Measurements from ENCODE around the gene ZNF512.

ZNF512 gene

DNA sequence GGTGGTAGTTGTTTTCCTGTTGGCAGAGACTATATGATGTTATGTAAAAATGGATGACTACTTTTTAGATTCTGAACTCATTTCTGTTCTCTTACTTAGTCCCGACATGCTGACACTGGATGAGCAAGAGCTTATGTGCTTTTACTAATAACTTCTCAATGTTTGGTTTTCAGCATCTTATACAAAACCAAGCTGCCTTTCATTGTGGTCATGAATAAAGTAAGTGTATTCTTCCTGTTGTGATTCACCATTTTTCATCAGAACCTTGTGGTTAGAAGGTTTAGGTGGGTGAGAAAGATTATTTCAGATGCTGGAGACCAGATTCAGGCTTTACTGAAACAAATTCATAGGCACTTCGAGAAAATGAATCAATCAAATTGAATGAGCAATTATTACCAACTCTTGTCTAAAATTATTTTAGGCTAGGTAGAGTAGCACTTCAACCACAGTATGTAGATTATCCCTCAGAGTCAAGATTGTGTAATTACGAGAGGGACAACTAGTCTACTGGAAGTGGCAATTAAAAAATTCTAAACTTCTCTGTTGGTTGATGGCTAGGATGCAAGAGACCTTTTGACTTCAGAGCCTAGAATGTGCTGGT is 55.3 kb downstream of the ZNF512 start:
- DNase-seq (ENCODE audit: low read depth) = no peak

DNA sequence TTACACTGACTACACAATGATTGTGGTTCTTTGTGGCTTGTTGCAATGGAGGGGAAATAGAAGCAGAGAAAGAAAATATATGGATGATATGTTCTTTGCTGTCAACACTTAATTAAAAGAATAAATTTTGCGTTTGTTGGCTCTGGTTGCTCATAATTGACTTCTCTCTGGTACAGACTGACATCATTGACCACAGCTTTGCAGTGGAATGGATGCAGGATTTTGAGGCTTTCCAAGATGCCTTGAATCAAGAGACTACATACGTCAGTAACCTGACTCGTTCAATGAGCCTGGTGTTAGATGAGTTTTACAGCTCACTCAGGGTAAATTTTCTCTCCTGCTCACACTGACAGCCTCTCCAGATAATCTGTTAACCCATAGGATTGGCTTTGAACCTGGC is 55.9 kb downstream of the ZNF512 start:
- DNase-seq (ENCODE audit: low read depth) = no peak

DNA sequence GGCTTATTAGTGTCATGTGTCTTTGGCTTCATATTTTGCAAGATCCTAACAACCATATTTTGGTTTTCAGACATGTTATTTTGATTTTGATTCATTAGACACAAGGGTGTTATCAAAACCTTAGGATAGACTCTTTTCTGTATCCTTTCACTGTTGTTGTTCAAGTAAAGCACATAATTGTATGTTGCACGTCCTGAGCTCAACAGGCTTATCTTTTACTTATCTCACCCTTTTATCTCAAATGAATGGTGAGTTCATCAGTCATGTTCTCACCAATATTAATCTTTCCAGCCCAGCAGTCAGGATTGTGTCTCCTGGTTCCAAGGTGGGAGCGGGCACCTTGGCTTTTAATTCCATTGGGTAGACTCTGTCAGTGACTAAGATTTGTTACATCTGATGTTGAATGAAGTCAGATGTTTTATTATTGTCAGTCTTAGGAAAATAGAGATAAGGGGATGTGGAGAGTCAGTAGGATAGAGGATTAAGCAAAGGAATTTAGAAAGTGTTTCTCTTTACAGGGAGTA is 57.9 kb downstream of the ZNF512 start:
- no peak for DNase-seq (ENCODE audit: low read depth)

DNA sequence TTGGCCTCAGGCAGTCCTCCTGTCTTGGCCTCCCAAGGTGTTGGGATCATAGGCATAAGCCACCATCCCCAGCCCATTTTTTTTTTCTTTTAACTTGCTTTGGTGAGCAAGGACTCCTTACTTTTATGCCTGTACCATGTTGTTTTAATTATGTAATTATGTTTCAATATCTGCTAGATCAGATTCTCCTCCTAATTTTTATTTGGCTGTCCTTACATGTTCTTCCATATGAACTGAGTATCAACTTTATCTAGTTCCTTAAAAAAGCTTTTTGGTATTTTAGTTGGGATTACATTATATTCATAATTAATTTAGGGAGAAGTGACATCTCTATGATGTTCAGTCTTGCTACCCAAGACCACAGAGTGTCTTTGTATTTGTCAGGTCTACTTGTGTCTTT is 62.4 kb downstream of the ZNF512 start:
- no peak for DNase-seq (ENCODE audit: low read depth)

DNA sequence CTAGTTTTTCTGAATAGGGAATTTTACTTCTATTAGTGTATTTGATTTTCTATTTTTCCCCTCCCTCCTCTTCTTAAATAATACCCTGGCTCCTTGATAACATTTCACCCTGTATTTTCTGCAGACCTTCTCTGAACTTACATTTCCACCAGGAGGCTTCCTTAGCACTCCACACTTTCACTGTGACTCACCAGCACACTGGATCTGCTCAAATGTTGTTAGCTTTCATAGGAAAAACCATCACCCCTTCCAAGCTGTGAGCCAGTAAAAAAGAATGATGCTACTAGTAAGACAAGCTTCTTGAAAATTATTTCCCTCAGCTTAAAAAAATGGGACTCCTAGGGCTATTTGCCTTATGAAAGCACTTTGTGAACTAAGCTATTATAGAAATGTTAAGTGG is 64.4 kb downstream of the ZNF512 start:
- no peak for DNase-seq (ENCODE audit: low read depth)

DNA sequence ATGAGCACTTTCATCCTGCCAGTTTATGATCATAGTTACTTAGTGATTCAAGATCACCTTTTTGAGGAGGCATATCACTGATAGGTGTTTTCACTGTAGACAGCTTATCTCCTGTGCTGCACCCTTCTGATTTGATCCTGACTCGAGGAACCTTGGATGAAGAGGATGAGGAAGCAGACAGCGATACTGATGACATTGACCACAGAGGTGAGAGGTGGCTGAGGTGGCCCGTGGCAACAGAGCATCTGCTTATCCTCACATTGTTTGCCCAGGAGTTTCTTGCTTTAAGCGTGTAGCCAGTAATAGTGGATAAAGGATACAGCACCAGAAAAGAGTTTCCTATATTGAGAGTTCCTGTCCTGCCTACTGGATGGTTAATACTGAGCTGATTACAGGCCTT is 64.9 kb downstream of the ZNF512 start:
- no peak for DNase-seq (ENCODE audit: low read depth)

DNA sequence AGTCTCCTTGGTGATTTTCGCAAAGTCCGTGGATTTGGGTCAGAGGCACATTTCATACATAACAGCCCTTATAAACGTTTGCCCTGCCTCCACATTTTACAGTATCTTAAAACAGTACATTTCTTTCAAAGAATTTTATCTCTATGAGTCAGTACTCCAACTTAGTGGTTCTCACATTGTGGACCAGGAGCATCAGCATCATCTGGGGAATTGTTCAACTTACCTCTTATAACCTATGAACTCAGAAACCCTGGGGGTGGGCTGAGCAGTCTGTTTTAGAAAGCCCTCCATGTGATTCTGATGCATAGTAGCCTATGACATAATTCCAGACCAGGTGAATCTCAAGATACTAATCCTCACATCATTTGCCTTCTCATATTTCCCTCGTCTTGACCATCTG is 68.2 kb downstream of the ZNF512 start:
- no peak for DNase-seq (ENCODE audit: low read depth)

DNA sequence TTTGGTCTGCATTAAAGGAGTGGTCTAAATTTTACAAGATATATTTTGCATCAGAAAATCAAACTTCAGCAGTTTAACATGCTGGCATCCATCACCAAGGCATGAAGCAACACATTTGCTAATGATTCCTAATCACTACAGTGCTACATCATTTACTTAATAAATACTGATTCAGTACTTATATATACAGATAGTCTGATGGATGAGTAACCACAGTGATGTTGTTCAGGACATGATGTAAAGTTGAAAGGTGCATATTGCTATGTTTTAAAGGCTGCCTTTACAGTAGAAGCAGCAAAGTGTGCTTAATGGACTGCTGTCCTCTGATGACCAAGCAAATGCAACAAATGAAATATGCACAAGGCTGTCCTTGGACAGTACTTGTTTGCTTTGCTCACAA is 69.5 kb downstream of the ZNF512 start:
- no peak for DNase-seq (ENCODE audit: low read depth)

DNA sequence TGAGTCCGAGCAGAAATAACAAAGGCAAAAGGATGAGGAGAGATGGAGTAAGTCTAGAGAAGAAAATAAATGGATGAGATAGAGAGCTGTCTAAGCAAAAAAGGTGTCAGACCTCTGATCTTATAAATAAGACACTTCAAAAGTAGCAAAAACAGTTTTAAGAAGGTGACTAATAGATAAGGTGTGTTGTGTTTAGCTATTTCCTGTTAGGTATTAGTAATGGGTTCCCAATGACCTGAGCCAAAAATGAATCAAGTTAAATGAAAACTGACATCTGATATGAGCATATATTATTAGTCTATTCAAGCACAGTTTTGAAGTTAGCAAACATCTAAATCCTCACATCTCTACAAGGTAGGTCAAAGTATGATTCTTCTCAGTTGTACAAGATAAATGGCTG is 69.9 kb downstream of the ZNF512 start:
- DNase-seq (ENCODE audit: low read depth) = no peak

DNA sequence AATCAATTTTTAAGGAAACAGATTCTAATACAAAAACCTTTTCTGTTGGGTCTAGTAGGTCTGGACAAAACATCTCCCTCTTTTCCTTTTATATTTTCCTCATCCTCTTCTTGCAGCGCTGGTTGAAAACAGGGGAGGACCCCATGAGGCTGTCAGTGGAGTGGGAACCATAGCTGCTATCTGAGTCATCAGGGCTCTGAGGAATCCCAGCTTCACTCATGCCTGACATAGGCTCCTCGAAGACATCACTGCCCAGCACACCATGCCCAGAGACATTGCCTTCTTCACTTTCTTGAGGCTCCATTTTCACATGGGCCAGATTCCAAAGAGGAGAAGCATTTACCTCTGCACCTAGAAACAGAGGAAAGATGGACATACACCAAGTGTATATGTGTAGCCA is 70.6 kb downstream of the ZNF512 start:
- DNase-seq (ENCODE audit: low read depth) = no peak

DNA sequence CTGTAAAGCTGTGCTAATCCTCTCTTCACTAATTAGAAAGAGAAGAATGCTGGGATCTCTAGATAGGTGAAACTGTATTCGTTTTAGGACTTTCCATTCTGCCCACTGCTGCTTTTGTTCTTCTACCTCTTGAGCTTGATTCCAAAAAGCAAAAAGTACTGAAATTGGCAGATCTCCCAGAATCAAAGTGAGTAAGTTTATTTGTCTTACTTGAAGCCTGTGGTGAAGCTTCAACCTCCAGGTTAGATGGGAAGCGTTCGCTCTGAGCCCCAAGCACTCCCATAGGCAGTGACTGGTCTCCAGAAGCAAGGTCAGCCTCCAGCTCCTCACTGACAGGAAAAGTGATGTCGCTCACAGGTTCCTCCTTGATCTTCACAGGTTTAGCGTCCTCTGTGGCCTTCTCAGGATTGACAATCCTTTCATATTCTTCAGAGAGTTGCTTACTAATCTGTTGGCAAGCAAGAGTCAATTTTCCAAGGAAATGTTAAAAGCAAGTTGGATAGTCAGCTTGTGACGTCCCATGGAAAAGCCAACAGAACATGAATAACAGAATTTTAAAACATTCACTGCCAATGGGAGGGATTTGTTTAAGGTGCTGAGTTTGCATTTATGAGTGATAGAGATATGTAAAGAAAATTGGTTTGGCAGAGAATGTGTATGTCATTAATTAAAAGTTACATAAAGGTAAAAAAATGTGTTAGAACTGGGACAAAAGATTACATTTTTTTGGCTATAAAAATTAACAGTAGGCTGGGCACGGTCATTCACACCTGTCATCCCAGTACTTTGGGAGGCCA is 72.5 kb downstream of the ZNF512 start:
- DNase-seq (ENCODE audit: low read depth) = no peak

DNA sequence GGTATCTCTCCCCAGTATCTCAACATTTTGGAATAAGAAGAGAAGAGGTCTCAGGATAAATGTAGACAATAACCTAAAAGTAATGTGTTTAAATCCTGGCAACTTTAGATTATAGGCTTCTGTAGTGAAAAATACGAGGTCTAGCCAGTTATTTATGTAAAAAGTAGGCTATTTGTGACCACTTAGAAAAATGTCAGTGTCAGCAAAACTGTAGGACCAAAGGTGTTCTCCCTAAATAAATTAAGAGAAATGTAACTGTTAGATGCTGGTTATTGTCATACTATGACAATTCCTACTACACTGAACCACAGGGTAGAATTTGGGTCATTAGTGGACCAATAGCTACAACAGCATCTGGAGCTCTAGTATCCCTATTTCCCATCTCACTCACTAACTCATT is 78.5 kb downstream of the ZNF512 start:
- DNase-seq (ENCODE audit: low read depth) = no peak

DNA sequence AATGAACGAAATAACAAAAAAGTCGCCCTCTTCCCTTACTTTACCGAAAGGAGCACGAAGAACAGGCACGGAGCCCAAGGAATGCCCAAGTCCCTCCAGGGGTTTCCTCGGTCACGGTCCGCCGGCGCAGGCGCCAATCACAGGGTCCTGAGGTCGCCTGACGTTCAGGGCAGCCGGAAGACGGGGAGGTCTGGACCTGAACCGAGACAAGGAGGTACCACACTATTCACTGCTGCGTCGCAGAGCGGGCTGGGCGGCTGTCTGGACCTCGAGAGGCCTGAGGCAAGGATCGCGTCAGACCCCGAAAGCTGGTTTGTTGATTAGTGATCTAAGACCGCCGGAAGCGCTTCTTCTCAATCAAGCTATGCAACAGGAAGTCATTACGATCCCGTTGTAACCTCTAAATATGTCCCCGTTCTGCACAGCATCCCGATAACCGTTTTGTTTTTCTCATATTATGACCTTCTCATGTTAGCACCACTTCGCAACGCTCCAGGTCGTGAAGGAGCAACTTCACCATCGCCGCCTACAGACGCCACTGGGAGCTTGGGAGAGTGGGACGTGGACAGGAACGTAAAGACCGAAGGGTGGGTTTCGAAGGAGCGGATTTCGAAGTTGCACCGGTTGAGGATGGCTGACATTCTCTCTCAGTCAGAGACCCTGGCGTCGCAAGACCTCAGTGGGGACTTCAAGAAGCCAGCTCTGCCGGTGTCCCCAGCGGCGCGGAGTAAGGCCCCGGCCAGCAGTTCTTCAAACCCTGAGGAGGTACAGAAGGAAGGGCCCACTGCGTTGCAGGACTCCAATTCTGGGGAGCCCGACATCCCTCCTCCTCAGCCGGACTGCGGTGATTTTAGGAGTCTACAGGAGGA is 80.7 kb downstream of the ZNF512 start, which contains the start of the genes SLC4A1AP and SUPT7L:
TSS of gene SLC4A1AP (plus strand) at position 605 of the 869 bp plus-strand sequence. CDS start at position 631, 26 bp downstream.
TSS of gene SUPT7L (minus strand) at position 330 of the 869 bp plus-strand sequence. CDS start 1,422 bp downstream, outside the sequence.
- peak; percentile 51 for DNase-seq (ENCODE audit: low read depth)

DNA sequence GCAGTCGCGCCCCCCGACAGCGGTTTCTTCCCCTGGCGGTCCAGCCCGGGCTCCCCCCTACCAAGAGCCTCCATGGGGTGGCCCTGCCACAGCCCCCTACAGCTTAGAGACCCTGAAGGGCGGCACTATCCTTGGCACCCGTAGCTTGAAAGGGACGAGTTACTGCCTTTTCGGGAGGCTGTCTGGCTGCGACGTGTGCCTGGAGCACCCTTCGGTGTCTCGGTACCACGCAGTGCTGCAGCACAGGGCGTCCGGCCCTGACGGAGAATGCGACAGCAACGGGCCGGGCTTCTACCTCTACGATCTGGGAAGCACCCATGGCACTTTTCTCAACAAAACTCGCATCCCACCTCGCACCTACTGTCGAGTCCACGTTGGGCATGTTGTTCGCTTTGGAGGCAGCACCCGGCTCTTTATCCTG is 81.3 kb downstream of the ZNF512 start:
- no peak for DNase-seq (ENCODE audit: low read depth)

DNA sequence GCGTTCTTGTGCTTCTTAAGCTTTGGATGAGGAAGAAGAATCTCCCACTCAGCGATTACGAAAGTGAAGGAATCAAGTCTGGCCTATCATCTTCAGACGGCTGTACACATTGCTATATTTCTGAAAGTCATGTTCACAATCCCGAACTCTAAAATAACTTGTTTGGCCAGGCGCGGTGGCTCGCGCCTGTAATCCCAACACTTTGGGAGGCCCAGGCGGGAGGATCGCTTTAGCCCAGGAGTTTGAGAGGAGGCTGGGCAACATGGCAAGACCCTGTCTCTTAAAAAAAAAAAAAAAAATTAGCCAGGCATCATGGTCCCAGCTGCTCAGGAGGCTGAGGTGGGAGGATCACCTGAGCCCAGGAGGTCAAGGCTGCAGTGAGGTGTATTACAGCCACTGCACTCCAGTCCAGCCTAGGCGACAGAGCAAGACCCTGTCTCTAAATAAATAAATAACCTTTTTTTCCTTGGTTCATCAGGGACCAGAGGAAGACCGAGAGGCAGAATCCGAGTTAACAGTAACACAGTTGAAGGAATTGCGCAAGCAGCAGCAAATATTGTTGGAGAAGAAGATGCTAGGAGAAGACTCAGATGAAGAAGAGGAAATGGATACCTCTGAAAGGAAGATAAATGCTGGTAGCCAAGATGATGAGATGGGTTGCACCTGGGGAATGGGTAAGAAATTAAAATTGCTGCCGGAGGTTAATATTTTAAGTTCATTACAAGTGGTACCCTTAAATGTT is 82.0 kb downstream of the ZNF512 start:
- DNase-seq (ENCODE audit: low read depth) = no peak

DNA sequence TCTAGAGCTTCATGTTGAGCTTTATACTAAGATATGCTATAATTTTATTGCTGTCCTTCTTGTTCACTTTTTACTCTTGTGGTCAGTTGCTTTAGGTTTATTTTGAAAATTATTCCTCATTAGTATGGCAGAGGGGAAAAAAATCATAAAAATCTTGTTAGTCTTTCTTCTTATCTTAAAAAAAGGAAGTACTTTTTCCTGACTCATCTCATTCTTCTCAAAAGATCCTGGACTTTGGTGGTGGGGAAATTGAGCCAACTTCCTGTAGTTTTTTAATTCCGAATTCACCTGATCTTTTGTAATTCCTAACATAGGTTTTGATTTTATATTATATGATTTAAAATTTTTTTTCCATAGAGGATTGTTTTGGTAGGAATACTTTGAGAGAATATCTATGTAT is 84.6 kb downstream of the ZNF512 start:
- DNase-seq (ENCODE audit: low read depth) = no peak

DNA sequence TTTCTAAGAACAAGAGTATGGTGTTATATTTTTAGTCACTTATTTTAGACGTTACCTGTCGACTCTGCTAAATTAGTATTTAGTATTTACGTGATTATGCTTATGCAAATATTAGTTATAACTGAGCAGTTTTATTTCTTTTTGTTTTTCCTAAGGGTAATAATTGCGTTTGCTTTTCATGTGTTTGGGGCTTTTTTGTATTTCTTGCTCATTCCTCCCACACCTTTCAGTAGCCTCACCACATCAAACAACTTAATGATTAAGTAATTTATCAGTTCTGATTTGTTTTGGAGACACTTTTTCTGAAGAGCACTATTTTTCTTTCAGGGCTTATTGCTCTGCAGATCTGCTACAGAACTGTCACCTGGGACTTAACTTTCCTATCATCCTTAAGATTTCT is 88.4 kb downstream of the ZNF512 start:
- no peak for DNase-seq (ENCODE audit: low read depth)
